Activated naive CD8-positive, alpha-beta T cell treated with anti-CD3 and anti-CD28 coated beads, Interleukin-2, amount 50 U/mL, for 24 hours (primary cell): ENCODE measurements around the gene DLGAP1.
"Not testable (repeated sequence)": the region's sequence is repeated elsewhere in the genome, so short reads cannot be mapped to it uniquely, and the experiment has no call there.

ENCODE experiments used
- ATAC-seq: fragments of 150-1000 bp; cut with Tn5 transposase; one replicate; pipeline ENCODE4 v1.10.0; 2021
- DNase-seq: peaks from one replicate; pipeline ENCODE4 v3.0.0; 2021
- H3K27ac Mint-ChIP-seq: one replicate; pipeline ENCODE4 v1.8.0; 2021; ENCODE audit warnings: mild to moderate bottlenecking, mixed read lengths
- H3K27me3 Mint-ChIP-seq: one replicate; pipeline ENCODE4 v1.8.0; 2021; ENCODE audit warnings: mixed read lengths
- H3K36me3 Mint-ChIP-seq: one replicate; pipeline ENCODE4 v1.8.0; 2021; ENCODE audit warnings: low read depth, mixed read lengths
- H3K4me1 Mint-ChIP-seq: one replicate; pipeline ENCODE4 v1.8.0; 2021; ENCODE audit warnings: mixed read lengths
- H3K4me3 Mint-ChIP-seq: one replicate; pipeline ENCODE4 v1.8.0; 2021; ENCODE audit warnings: mild to moderate bottlenecking, moderate library complexity, mixed read lengths
- H3K9me3 Mint-ChIP-seq: one replicate; pipeline ENCODE4 v1.8.0; 2021; ENCODE audit warnings: mixed read lengths

Gene DLGAP1

GRCh38 chr18:3607309-3608098 is 847.6 kb downstream of the DLGAP1 start:
- DNase-seq (no peak), ATAC-seq (no peak)
- H3K4me3 Mint-ChIP-seq, result no peak overlapping the region
- H3K9me3 Mint-ChIP-seq, result no peaks in the 10 kb centered on the region
- no peaks in the 10 kb centered on the region for H3K36me3 Mint-ChIP-seq
- peak overlapping the region; percentile 65 for H3K27ac Mint-ChIP-seq
- H3K27me3 Mint-ChIP-seq, result no peaks in the 10 kb centered on the region
- H3K4me1 Mint-ChIP-seq, result peaks cover 36% of the 10 kb centered on the region

- not testable (repeated sequence) for H3K36me3 Mint-ChIP-seq, H3K4me3 Mint-ChIP-seq, H3K9me3 Mint-ChIP-seq, H3K27me3 Mint-ChIP-seq, DNase-seq, ATAC-seq
- Mint-ChIP-seq H3K27ac (peak overlapping the region; percentile 55), H3K4me1 (peaks cover 33% of the 10 kb centered on the region)
These were observed 848.2 kb downstream of the DLGAP1 start for GRCh38 chr18:3606863-3607262.

GRCh38 chr18:3605954-3606443 is 849.1 kb downstream of the DLGAP1 start:
- no peaks in the 10 kb centered on the region for H3K36me3 Mint-ChIP-seq
- H3K4me1 Mint-ChIP-seq, result peaks cover 27% of the 10 kb centered on the region
- DNase-seq, result no peak
- ATAC-seq, result no peak
- H3K27me3 Mint-ChIP-seq, result no peaks in the 10 kb centered on the region
- H3K9me3 Mint-ChIP-seq, result no peaks in the 10 kb centered on the region
- H3K4me3 Mint-ChIP-seq, result no peak overlapping the region
- H3K27ac Mint-ChIP-seq, result no peak overlapping the region

GRCh38 chr18:3605486-3605952 is 849.6 kb downstream of the DLGAP1 start:
- no peak for DNase-seq
- Mint-ChIP-seq H3K36me3 (no peaks in the 10 kb centered on the region), H3K27ac (no peak overlapping the region), H3K4me1 (peaks cover 25% of the 10 kb centered on the region), H3K27me3 (no peaks in the 10 kb centered on the region), H3K9me3 (no peaks in the 10 kb centered on the region), H3K4me3 (no peak overlapping the region)
- no peak for ATAC-seq

GRCh38 chr18:3604498-3605408 is 850.4 kb downstream of the DLGAP1 start:
- Mint-ChIP-seq H3K27me3 (no peaks in the 10 kb centered on the region), H3K4me1 (peaks cover 22% of the 10 kb centered on the region), H3K27ac (no peak overlapping the region), H3K4me3 (no peak overlapping the region), H3K9me3 (no peaks in the 10 kb centered on the region), H3K36me3 (no peaks in the 10 kb centered on the region)
- DNase-seq (no peak), ATAC-seq (peak; percentile 67)

- Mint-ChIP-seq H3K4me1 (peaks cover 23% of the 10 kb centered on the region), H3K9me3 (no peaks in the 10 kb centered on the region), H3K4me3 (no peak overlapping the region), H3K27ac (no peak overlapping the region), H3K27me3 (no peaks in the 10 kb centered on the region), H3K36me3 (no peaks in the 10 kb centered on the region)
- DNase-seq (no peak), ATAC-seq (no peak)
These were observed 850.9 kb downstream of the DLGAP1 start for GRCh38 chr18:3604235-3604497.

- peak; percentile 33 for ATAC-seq
- Mint-ChIP-seq H3K36me3 (no peaks in the 10 kb centered on the region), H3K4me3 (no peak overlapping the region), H3K4me1 (peaks cover 27% of the 10 kb centered on the region), H3K27me3 (no peaks in the 10 kb centered on the region), H3K27ac (no peak overlapping the region), H3K9me3 (no peaks in the 10 kb centered on the region)
- no peak for DNase-seq
These were observed 851.5 kb downstream of the DLGAP1 start for GRCh38 chr18:3603421-3604234.

GRCh38 chr18:3601106-3601755 is 853.9 kb downstream of the DLGAP1 start:
- not testable (repeated sequence) for H3K36me3 Mint-ChIP-seq, H3K27me3 Mint-ChIP-seq, DNase-seq, H3K4me3 Mint-ChIP-seq, H3K9me3 Mint-ChIP-seq, ATAC-seq, H3K27ac Mint-ChIP-seq
- H3K4me1 Mint-ChIP-seq, result peaks cover 36% of the 10 kb centered on the region

- H3K4me1 Mint-ChIP-seq, result peaks cover 50% of the 10 kb centered on the region
- no peaks in the 10 kb centered on the region for H3K9me3 Mint-ChIP-seq
- no peak for ATAC-seq
- H3K4me3 Mint-ChIP-seq, result no peak overlapping the region
- DNase-seq, result no peak
- H3K36me3 Mint-ChIP-seq, result peaks cover 4% of the 10 kb centered on the region
- H3K27ac Mint-ChIP-seq, result no peak overlapping the region
- no peaks in the 10 kb centered on the region for H3K27me3 Mint-ChIP-seq
These were observed 855.2 kb downstream of the DLGAP1 start for GRCh38 chr18:3599861-3600260.

GRCh38 chr18:3599195-3599594 is 855.9 kb downstream of the DLGAP1 start:
- no peak for DNase-seq
- H3K36me3 Mint-ChIP-seq, result peaks cover 4% of the 10 kb centered on the region
- H3K27ac Mint-ChIP-seq, result no peak overlapping the region
- no peaks in the 10 kb centered on the region for H3K9me3 Mint-ChIP-seq
- no peaks in the 10 kb centered on the region for H3K27me3 Mint-ChIP-seq
- H3K4me3 Mint-ChIP-seq, result no peak overlapping the region
- ATAC-seq, result no peak
- H3K4me1 Mint-ChIP-seq, result peaks cover 57% of the 10 kb centered on the region

- Mint-ChIP-seq H3K36me3 (peaks cover 4% of the 10 kb centered on the region), H3K9me3 (no peaks in the 10 kb centered on the region), H3K27ac (no peak overlapping the region), H3K27me3 (no peaks in the 10 kb centered on the region), H3K4me1 (peaks cover 59% of the 10 kb centered on the region), H3K4me3 (no peak overlapping the region)
- ATAC-seq (no peak), DNase-seq (no peak)
These were observed 856.5 kb downstream of the DLGAP1 start for GRCh38 chr18:3598581-3598980.

- ATAC-seq, result no peak
- H3K4me1 Mint-ChIP-seq, result peaks cover 67% of the 10 kb centered on the region
These were observed 857.4 kb downstream of the DLGAP1 start for GRCh38 chr18:3597409-3598357.

More at GRCh38 chr18:3597409-3598357, 857.4 kb downstream of the DLGAP1 start:
- Mint-ChIP-seq H3K27ac (peak overlapping the region; percentile 100), H3K9me3 (no peaks in the 10 kb centered on the region), H3K36me3 (peaks cover 4% of the 10 kb centered on the region), H3K27me3 (no peaks in the 10 kb centered on the region), H3K4me3 (no peak overlapping the region)
- no peak for DNase-seq
